Measurements from ENCODE around the gene MXD1. TPM values are rescaled to one million over a fixed set of nuclear protein-coding genes. Genes with fewer than 3 reads are reported as not detected.
A peak's percentile ranks its signal among the peaks of the same experiment; 100 is the strongest.

MXD1 gene
- total RNA-seq, 6 experiments from 2014 or later, result 4.1 to 9.1 (median 6.9) TPM

DNA sequence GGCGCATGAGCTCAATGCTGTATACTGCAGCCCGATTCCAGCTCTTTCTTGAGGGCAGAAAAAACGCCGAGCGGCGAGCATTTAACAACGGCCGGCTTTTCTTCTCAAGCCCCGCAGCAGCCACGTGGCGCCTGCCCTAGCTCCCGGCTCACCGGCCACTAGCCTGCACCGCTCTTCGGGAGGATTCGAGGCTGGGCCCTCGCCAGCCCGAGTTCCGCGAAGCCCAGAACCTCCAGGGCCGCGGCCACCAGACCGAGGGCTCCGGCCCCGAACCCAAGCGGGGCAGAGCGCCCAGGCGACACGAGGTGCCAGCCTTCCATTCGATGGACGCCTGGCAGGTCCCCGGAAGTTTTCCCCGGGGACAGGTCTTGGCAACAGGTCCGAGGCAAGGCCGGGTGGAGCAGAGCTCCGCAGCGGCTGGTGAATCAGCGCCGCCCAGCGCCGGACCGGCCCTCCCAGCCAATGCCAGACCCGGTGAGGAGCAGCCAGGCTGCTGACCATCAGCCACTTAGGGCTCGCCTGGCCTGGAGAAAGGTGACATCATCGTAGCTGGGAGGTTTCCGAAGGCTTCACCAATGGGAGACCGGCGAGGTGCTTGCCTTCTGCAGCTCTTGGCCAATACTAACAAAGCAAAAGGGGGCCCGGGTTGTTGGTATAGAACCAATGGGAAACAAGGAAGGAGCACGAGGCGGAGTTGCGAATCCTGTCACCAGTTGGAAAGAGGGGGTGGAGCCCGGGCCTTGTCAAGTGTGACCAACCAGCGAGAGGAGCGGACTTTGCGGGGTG is 552 bp upstream of the MXD1 start:
- peaks cover 45% of the 10 kb centered on the region for H3K4me1 Mint-ChIP-seq (ENCODE audit: low read depth)
- no peaks in the 10 kb centered on the region for H3K9me3 Mint-ChIP-seq
- 0 out of 2 replicates have a peak, but pooled peaks cover 2% of the 10 kb centered on the region for H3K27me3 Mint-ChIP-seq (ENCODE audit: insufficient read depth)
- H3K36me3 Mint-ChIP-seq (ENCODE audit: low read depth), result 0 out of 2 replicates have a peak, but pooled peaks cover 4% of the 10 kb centered on the region
- peak overlapping the region; percentile 94 for H3K27ac Mint-ChIP-seq
- TF ChIP-seq, protein P1, sequence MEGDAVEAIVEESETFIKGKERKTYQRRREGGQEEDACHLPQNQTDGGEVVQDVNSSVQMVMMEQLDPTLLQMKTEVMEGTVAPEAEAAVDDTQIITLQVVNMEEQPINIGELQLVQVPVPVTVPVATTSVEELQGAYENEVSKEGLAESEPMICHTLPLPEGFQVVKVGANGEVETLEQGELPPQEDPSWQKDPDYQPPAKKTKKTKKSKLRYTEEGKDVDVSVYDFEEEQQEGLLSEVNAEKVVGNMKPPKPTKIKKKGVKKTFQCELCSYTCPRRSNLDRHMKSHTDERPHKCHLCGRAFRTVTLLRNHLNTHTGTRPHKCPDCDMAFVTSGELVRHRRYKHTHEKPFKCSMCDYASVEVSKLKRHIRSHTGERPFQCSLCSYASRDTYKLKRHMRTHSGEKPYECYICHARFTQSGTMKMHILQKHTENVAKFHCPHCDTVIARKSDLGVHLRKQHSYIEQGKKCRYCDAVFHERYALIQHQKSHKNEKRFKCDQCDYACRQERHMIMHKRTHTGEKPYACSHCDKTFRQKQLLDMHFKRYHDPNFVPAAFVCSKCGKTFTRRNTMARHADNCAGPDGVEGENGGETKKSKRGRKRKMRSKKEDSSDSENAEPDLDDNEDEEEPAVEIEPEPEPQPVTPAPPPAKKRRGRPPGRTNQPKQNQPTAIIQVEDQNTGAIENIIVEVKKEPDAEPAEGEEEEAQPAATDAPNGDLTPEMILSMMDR (IDR thresholded peaks at IDR 0.05), result peak; percentile 57; the same call in 1 of the 2 replicates
- peak overlapping the region; percentile 88 for H3K4me3 Mint-ChIP-seq
- DNase-seq, result peak; percentile 100

DNA sequence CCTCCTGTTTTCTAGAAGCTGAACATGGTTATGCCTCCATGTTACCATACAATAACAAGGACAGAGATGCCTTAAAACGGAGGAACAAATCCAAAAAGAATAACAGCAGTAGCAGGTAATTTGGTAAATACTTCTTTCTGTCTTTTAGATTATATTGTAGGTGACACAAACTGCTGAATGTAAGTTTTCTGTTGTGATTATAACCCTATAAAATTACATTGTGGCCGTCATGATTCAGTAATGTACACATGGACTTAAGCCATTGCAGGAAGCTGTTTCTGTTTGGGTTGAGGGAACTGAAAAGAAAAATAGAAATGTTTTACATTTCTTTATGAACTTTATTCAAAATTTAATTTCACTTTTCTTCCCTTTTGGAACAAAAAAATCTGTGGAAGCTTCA is 1.2 kb downstream of the MXD1 start:
- TF ChIP-seq, protein P1 (IDR thresholded peaks at IDR 0.05), result no peak
- peak overlapping the region; percentile 45 for H3K27ac Mint-ChIP-seq

DNA sequence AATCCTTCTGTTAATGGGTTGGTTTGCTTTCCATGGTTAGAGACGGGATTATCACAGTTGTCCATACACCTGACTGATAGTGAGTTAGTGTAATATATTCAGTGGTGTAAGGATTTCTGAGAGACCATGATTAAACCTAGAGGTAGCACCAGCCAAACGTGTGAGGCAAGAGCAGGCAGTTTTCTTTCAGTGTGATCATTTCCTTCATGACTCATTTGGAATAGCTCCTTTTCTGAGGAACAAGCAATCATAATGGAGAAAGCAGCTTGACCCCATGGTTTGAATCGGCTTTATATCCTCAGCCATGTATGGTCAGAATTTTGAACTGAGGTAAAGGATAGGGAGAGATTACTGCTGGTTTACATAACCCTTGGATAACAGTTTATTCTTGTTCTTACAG is 2.9 kb downstream of the MXD1 start:
- H3K27ac Mint-ChIP-seq, result peak overlapping the region; percentile 73
- H3K9me3 Mint-ChIP-seq, result no peaks in the 10 kb centered on the region
- 0 out of 2 replicates have a peak, but pooled peaks cover 2% of the 10 kb centered on the region for H3K27me3 Mint-ChIP-seq (ENCODE audit: insufficient read depth)
- TF ChIP-seq, protein P1 (IDR thresholded peaks at IDR 0.05), result no peak
- peak overlapping the region; percentile 9; the same call in 1 of the 2 replicates for H3K4me3 Mint-ChIP-seq
- H3K36me3 Mint-ChIP-seq (ENCODE audit: low read depth), result 0 out of 2 replicates have a peak, but pooled peaks cover 5% of the 10 kb centered on the region
- DNase-seq, result peak; percentile 78
- H3K4me1 Mint-ChIP-seq (ENCODE audit: low read depth), result peaks cover 36% of the 10 kb centered on the region

More for the DNA sequence above, 1.2 kb downstream of the MXD1 start:
- no peaks in the 10 kb centered on the region for H3K9me3 Mint-ChIP-seq
- peak overlapping the region; percentile 88 for H3K4me3 Mint-ChIP-seq
- 0 out of 2 replicates have a peak, but pooled peaks cover 4% of the 10 kb centered on the region for H3K36me3 Mint-ChIP-seq (ENCODE audit: low read depth)
- 0 out of 2 replicates have a peak, but pooled peaks cover 2% of the 10 kb centered on the region for H3K27me3 Mint-ChIP-seq (ENCODE audit: insufficient read depth)
- H3K4me1 Mint-ChIP-seq (ENCODE audit: low read depth), result peaks cover 45% of the 10 kb centered on the region
- DNase-seq, result no peak

DNA sequence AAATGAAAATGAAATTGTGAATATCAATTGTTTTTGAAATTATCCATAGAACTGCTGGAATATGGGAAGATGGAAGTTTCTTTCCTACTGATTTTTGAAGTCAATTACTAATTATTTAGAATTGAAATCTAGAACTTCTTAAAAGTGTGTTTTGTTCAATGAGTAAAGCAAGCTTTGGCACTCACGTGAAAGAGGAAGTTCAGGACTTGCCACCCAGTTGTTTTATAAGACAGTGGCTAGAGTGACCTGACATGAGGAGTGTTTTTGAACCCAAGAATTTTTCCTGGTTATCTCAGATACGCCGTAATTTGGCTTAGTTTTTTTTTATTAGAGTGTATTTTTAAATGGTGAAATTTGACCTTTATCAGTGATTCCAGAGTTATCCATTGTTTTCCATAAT is 3.5 kb downstream of the MXD1 start:
- Mint-ChIP-seq H3K4me1 (ENCODE audit: low read depth) (peaks cover 31% of the 10 kb centered on the region), H3K36me3 (ENCODE audit: low read depth) (0 out of 2 replicates have a peak, but pooled peaks cover 8% of the 10 kb centered on the region), H3K9me3 (no peaks in the 10 kb centered on the region), H3K27me3 (ENCODE audit: insufficient read depth) (0 out of 2 replicates have a peak, but pooled peaks cover 2% of the 10 kb centered on the region), H3K27ac (peak overlapping the region; percentile 73), H3K4me3 (peak overlapping the region; percentile 9; the same call in 1 of the 2 replicates)
- DNase-seq, result no peak
- TF ChIP-seq, protein P1 (IDR thresholded peaks at IDR 0.05), result no peak

DNA sequence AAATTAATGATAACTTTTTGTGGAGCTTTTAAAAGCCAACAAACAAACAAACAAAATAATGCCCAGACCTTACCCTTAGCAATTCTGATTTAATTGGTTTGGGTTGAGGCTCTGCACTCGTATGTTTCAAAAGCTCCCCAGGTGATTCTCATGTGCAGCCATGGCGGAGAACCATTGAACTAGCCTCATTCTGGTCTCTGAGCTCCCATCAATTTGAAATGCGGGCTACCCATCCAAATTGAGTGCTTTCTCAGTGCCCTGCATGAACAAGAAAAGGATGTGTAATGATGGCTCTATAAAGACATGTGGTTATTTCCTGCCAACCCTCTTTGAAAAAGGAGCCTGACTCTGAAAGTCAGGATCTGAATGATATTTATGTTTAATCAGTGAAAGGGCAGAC is 8.2 kb downstream of the MXD1 start:
- TF ChIP-seq, protein P1 (IDR thresholded peaks at IDR 0.05), result no peak
- H3K4me1 Mint-ChIP-seq (ENCODE audit: low read depth), result peaks cover 3% of the 10 kb centered on the region
- no peak overlapping the region for H3K27ac Mint-ChIP-seq
- H3K4me3 Mint-ChIP-seq, result no peak overlapping the region
- no peaks in the 10 kb centered on the region for H3K9me3 Mint-ChIP-seq
- peaks cover 10% of the 10 kb centered on the region; the same call in 1 of the 2 replicates for H3K36me3 Mint-ChIP-seq (ENCODE audit: low read depth)
- no peak for DNase-seq
- no peaks in the 10 kb centered on the region for H3K27me3 Mint-ChIP-seq (ENCODE audit: insufficient read depth)

All from HFFc6 (cell line).